H1 (cell line): ENCODE data around the gene SIPA1L2.

Experiments used
- BACH1 ChIP-seq: IDR thresholded peaks from 2 replicates; pipeline ENCODE4 v1.6.1; 2012; ENCODE audit warnings: low read length, improper control_type of control experiment
- CTCF ChIP-seq, 3 experiments: IDR thresholded peaks; 1 replicate in 2 of 3; 2 replicates in 1 of 3; pipeline versions ENCODE4 v1.5.1 to v1.6.1; 2011; ENCODE audit warnings: low read length in 3 of 3, mild to moderate bottlenecking in 3 of 3, inconsistent platforms in 2 of 3, low read depth in 1 of 3, moderate library complexity in 1 of 3; ENCODE audit not compliant: insufficient read depth in 1 of 3; ENCODE audit errors: control extremely low read depth in 1 of 3
- EGR1 ChIP-seq: IDR thresholded peaks from 2 replicates; pipeline ENCODE4 v1.6.1; 2011; ENCODE audit warnings: low read depth, low read length, borderline replicate concordance
- FOSL1 ChIP-seq: IDR thresholded peaks from 2 replicates; pipeline ENCODE4 v1.6.1; 2011; ENCODE audit warnings: mild to moderate bottlenecking, low read depth, low read length, moderate library complexity; ENCODE audit not compliant: insufficient read depth
- POLR2AphosphoS5 ChIP-seq: IDR thresholded peaks from 2 replicates; pipeline ENCODE4 v1.6.1; 2011; ENCODE audit warnings: low read depth, low read length
- RAD21 ChIP-seq, 2 experiments: IDR thresholded peaks in 1 of 2; conservative IDR thresholded peaks in 1 of 2; 2 replicates each; pipeline ENCODE4 v1.6.1; 2011; ENCODE audit warnings: low read depth in 2 of 2, low read length in 2 of 2, improper control_type of control experiment in 1 of 2, inconsistent platforms in 1 of 2, mild to moderate bottlenecking in 1 of 2, moderate library complexity in 1 of 2

GRCh38 chr1:232673256-232673655, 43.3 kb upstream of the SIPA1L2 start:
- TF ChIP-seq FOSL1 (no peak), CTCF (IDR thresholded peaks at IDR 0.05; ENCODE audit: control extremely low read depth in 1 of 3, insufficient read depth in 1 of 3, low read depth in 1 of 3, low read length in 3 of 3) (no peak), EGR1 (no peak), POLR2AphosphoS5 (no peak), RAD21 (IDR thresholded peaks at IDR 0.05 in 1 of 2, conservative IDR thresholded peaks at IDR 0.05 in 1 of 2; ENCODE audit: low read depth in 2 of 2, low read length in 2 of 2) (no peak), BACH1 (no peak)
